Stimulated activated CD8-positive, alpha-beta memory T cell treated with anti-CD3 and anti-CD28 coated beads, Interleukin-7, amount 100 ng/mL, for 1 hour (primary cell): ENCODE data around the gene MICAL3.

ENCODE experiments used
- DNase-seq, 2 donors: peaks; one replicate each; pipeline ENCODE4 v3.0.0-alpha.2; 2020; ENCODE audit warnings: low read depth in 2 of 2

MICAL3 gene

DNA sequence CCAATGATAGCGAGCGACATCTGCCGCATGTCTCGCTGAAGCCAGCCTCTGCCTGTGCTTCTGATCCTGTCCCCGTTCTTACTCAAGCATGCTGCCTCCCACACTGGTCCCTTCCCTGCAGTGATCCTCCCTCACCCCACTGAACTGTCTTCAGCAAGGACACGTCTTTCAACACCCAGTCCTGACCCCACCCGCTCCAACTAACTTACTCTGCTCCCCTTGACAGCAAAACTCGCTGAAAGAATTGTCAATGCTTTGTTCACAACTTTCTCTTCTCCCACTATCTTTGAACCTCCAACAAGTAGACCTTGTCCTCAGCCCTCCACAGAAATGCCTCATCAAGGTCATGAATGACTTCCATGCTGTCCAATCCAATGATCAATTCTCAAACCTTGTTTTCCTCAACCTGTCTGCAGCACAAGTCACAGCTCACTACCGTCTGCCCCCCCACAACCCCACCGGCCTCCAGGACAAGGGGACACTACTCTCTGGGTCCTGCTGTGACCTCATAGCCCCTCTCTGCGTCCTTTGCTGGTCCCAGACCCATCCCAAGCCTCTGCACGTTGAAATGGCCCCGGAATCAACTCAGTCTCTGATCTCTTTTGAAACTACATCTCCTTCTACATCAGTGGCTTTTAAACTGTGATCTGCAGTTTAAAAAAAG lies 108.0 kb downstream of the MICAL3 start:
- DNase-seq, result no peak

DNA sequence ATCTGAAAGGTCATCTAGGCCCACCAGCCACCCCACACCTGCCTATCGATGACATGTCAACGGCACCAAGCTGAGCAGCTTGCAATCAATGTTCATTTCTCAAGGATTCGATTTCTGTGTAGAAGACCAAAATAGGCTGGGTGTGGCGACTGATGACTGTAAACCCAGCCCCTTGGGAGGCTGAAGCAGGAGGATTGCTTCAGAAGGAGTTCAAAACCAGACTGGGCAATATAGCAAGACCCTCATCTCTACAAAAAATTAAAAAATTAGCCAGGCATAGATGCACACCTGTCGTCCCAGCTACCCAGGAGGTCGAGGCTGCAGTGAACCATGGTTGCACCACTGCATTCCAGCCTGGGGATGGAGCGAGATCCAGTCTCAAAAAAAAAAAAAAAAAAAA lies 108.7 kb downstream of the MICAL3 start:
- DNase-seq, result no peak

DNA sequence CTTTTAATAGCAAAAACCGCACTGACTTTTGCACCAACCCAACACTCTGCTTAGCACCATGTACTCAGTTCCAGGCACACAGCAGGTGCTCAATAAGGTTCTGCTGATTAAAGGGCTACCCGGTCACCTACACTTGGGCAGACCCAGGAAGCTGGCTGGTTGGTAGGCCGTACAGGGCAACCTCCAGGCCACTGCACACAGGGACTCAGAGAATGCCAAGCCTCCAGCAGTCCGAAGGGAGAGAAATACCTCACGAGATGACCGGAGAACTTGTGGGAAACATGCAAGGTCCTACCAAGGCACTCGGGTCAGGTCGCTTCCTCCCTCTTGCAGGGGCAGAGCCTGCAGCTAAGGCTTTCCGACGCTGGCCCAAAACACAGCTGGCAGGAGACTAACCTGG lies 109.2 kb downstream of the MICAL3 start:
- no peak for DNase-seq

DNA sequence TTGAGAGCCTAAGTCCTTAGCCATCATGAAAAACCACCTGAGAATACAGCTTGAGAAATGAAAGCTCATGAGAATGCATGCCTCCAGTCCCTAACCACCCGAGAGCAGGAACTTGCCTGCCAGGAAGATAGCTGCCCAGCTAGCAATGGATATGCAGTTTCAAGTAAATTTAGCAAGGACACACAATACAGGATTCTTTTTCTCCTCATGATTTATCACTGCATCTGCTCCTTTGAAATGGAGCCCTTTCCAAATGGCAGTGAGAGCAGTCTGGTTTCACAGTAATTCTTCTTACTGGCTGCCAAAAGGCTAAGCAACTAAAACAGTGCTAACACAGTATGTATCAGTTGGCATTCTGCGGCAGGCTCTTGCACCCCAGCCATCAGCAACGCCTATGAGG lies 109.9 kb downstream of the MICAL3 start:
- DNase-seq, result no peak

DNA sequence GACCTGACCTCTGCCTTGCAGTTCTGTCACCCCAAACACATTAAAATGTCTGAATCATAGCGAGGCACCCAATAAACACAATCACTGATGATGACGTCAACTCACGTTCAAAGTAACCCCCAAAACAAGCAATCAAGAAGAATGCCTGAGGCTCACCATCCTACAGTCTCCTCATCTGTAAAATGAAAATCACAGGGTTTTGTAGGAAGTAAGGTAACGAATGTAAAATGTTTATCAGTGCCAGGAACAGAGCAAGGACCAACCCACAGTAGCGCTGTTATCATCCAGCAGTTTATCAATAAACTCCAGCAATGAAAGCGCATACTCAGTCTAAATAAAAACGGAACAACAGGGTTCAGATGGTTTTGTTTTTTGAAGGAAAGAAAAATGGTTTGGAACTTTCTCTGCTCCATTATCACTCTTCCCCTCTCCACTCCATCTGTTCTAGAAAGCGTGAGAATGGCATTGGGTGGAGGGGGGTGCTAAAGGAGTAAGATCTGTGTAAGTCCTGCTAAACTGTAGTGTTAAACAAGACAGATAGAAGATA lies 110.5 kb downstream of the MICAL3 start:
- DNase-seq, result no peak

DNA sequence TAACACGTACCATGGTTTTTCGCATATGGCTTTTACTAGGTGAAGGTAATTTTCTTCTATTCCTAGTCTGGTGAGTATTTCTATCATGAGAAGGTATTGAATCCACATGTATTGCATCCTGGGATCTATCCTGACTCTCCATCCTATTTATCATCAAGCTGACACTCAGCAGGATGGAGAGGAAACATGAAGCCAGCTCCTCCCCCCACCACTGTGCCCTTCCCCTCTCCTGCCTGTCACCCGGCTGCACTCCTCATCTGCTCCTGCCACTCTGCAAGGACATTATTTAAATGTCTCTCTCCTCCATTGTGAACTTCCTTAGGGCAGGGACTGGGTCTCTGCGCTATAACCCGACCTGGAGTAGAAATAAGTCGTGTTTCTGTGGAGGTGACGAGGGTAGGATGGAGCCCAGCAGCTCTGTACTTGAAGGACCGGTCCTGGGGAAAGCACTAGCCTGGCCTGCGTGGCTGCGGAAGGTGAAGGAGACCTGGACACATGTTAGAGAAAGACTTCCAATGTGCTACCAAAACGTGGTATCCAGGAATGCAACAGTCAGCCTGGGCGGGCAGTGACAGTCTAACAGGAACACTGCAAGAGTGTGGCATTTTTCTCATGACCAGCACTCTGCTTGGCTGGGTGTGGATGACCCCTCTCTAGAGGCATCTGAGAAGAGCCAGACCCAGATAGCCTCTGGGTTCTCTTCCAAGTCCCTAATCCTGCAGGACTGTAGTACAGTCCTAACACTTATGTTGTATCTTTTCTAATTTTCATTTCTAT lies 111.2 kb downstream of the MICAL3 start:
- no peak for DNase-seq

DNA sequence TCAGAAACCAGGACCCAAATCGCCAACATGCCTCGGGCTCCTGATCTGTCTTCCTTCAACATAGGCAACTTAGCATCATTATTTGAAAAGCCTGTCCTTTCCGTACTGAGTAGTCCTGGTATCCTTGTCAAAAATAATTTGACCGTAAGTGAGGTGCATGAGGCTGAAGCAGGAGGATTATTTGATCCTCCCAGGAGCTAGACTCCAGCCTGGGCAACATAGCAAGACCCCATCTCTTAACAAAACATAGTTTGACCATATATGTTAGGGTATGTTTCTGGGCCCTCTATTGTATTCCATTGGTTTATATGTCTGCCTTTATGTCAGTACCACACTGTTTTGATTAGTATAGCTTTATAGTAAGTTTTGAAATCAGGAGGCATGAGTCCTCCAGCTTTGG lies 112.5 kb downstream of the MICAL3 start:
- no peak for DNase-seq

DNA sequence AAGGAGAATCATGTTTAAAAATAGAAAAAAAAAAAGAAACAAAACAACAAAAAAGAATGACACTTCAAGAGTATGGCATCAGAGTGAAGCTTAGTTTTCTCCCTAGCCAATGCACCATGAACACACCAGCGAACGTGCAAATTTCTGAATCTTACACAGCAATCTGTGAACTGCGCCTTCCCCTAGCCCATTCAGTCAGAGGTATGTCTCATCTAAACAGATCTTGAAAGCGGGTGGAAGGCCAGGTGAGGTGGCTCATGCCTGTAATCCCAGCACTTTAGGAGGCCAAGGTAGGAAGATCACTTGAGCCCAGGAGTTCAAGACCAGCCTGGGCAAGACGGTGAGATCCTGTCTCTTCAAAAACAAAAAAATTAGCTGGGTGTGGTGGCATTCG lies 113.1 kb downstream of the MICAL3 start:
- no peak for DNase-seq

DNA sequence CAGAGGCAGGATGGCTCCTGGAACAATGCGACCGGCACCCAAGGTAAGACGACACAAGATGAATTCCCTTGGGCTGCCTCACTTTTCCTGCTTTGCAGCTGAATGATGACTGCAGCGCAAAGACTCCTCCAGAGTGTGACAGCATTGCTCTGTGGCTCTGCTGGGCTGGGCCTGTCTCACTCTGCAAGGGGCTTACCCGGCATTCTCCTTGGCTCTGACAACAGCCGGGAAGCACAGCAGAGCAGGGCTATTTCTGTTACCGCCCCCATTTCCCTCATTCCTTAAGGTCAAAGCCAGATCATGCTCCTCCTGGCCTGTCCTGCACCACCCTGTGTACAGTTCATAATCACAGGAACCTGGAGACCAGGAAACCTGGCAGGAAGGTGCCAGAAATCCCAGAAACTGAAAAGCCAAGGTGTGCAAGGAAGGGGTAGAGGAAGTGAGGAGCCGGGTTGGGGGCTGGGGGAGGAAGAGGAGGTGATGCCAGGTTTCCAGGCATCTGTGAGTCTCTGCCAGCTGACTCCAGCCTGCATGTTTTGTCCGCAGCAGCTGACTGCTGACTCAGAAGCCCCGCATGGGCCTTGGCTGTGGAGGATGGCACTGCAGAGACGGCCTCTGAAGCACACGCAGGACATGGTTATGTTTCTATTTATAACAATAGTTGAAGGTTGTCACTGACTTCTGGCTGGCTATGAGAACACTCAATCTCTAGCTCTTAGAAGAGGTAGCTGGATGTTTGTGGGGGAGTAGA lies 113.6 kb downstream of the MICAL3 start:
- DNase-seq, result no peak

DNA sequence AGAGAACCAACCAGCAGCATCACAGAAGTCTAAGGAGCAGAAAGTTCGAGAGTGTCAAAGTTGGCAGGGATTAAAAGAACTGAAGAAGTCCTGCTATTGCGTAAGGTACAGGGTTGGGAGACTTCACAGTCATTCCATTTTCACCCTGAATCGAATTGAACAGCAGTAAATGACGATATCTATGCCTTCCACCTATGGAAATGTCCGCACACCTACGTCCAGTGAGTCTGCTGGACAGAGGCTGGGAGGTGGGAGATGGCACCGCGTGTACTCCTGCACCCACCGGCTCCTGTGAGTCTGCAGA lies 116.7 kb downstream of the MICAL3 start:
- DNase-seq, result no peak

DNA sequence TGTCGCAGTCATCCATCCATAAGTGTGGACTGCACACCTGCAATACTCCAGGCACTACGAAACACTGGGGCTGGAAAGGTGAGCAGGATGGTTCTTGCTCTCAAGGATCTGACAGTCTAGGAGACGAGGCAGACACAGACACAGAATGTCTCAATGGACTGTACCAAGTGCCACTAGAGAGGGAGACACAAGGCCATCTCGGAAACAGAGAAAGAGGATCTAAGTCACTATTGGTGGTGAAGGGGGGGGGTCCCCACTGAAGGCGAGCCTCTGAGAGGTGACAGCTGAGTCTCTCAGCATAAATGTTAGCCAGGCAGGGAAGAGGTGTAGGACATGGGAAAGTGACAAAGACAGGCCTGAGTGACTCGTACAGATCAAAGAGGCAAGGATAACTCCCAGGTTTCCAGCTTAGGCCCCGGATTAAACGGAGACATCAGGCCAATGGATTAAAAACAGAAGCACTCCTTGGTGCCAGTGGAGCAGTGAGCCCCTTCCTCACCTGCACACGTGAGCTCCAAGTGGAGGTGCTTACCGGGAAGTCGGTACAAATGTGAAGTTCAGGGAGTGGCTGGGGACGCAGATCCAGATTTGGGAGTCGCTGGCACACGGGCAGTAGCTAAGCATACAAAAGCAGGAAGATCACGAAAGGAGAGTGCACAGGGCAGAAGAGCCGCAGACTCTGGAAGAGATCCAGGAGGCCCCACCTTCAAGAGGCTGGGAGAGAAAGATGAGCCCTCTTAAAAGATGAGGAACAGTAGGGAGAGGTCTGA lies 117.2 kb downstream of the MICAL3 start:
- no peak for DNase-seq

DNA sequence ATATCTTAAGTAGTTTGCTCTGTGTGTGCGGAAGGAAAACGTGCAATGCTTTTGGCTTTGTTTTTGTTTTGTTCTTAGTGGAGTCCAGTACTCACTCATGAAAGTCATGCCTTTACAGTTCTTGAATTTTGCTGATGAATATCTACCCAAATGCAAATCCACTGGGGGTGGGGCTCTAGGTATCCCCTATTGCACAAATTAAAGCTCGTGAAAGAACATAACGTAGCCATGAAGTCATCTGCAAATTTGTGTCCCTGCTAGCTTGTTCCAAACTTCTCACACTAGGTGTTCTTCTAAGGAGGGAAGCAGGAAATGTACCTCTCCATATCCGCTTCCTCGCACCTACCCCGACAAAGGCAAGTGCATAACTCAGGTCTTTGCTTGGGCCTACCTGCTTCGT lies 118.9 kb downstream of the MICAL3 start:
- no peak for DNase-seq

DNA sequence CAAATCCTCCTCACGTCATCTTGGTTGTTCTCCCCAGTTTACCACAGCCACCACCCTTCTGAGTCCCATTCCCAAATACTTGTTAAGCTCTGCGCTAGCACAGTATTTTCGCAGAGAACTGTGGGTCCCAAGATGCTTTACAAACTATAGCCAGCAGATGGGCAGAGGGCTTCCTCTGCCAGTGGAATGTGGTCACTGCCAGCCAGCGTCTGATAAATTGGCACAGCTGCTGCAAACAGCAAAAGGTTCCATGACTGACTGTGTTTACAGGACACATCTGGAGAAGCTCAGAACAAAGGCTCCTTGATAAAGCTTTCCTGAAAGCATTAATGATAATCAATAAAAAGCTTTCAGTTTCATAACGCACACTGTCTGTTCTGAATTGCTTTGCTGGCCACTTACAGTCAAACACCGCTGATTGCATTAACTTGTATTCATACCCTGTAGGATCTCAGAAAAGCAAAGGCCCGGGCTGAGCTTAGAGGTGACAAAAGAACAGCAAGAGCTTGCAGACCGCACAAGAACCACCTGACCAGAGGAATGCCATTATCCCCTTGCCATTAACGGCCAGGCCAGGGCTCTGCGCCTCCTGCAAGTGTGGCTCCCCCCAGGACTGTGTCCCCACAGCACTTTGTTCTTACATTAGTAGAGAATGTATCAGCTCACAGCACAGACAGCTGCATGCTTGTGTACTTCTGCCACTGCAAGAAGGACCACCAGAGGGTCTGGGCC lies 120.6 kb downstream of the MICAL3 start:
- DNase-seq, result no peak

DNA sequence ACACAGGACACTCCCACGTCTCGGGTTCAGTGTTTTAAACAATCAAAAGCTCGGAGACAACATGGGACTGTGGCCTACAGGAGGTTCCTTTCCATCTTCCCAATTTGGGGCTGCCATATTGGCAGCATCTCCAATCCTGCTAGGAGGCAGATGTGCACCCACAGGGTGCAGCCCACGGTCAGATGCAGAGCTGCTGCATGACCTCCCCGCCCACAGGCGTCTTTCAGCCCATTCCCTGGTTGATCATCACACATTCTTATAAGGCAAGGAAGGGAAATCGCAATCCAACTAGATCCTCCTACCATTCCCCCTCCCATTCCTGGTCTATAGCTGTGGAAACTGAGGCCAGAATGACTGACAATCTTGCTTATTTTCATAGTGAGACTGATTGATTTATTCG lies 121.4 kb downstream of the MICAL3 start:
- no peak for DNase-seq

DNA sequence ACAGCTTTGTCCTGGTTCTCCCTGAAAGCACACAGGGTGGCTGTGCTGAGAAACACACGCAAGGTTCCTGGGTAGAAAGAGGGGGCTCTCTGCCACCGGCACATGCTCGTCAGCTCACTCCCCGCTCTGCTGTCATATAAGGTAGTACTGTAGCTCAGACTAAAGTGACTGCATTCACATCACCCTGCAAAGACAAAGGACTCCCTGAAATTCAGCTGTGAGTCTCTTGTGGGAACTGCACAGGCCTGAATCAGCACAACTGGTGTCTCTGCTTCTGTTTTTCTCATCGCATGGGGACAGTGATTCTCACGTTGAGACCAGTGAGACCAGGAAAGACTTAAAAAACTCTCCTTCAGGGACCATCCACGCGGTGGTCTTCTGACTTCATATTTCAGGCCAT lies 126.0 kb downstream of the MICAL3 start:
- no peak for DNase-seq

DNA sequence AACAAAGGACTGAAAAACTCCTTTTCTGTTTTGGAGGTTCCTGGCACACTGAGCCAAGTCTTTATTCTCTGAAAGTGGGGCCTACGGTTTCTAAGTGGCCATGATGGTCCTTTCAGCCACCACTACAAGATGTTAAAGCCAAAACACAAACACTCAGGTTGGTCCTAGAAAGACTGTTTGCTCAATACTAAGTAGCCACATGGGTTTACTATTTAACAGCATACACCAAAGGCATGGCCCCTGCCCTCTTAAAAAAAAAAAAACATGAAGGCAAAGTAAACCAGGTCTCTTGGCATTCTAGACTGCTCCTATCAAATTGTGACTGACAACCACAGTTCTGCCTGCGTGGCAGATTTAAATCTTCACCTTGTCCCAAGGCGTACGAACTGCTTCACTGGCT lies 126.5 kb downstream of the MICAL3 start:
- no peak for DNase-seq

DNA sequence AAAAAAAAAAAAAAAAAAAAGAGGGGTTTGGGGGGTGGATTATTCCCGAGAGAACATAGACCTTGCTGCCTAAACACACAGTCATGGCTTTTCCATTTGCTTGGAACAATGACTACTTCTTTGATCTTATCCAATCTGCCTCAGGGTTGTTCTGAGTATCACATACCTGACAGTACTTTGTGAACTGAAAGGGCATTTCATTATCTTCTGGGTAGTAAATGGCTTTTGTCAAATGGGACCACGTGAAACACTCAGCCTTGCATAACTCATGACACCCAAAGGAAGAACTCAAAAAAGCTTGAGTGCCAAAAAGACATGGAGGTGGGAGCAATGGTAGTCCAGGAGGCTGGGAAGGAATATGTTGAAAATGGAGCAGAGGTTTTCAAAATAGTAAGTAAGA lies 126.9 kb downstream of the MICAL3 start:
- DNase-seq, result no peak

DNA sequence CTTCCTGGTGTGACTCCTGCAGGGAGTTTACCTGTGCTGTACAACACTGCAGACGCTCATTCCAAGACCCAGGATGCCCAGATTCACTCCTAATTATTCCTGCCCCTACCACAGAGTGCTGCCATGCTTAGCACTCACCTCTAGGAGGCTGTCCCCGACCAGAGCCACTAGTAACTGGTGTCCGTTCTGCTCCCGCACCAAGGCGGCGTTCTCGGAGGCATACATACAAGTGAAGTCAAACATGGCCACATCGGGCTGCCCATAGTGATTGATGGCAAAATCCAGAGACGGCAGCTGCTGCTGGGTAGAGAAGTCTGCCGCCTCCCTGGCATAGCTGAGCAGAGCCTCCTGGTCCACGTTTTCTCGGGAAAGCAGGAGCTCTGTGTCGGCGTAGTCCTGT lies 127.8 kb downstream of the MICAL3 start:
- no peak for DNase-seq

DNA sequence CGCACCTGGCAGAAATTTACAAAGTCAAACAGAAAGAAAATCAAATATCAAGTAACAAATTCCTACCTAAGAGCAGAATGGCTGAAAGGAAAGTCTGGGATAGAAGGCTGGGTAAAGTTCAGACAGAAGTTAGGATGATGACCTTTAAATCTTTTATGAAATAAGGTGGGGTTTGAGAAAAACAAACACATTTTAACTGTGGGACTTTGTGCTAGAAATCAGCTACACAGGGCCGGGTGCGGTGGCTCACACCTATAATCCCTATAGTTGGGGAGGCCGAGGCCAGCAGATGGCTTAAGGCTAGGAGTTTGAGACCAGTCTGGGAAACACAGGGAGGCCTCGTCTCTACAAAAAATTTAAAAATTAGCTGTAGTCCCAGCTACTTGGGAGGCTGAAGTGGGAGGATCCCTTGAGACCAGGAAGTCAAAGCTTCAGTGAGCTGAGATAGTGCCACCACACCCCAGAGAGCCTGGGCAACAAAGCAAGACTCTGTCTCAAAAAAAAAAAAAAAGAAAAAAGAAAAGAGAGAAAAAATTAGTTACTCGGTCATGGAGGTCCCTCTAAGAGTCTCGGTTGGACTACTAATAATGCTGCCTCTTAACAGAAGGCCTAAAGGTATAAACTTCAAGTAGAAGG lies 130.3 kb downstream of the MICAL3 start:
- no peak for DNase-seq

DNA sequence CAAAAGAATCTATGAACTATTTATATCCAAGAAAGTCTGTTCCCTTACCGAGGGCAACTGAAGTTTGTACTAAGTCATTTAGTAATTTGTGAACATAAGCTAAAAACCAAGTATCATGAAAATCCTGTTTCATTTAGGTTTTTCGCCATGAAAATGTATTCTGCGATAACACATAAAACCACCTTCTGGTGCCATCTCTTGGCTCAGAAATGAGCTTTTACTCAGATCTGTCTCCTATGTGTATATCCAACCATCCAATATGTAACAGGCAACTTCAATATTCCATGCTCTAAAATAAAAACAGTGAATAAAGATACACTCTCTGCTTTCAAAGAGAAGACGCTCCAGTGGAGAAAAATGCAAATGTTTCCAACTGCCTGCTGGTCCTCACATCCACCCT lies 132.0 kb downstream of the MICAL3 start:
- no peak for DNase-seq
